Stimulated activated CD4-positive, alpha-beta T cell treated with anti-CD3 and anti-CD28 coated beads, Interleukin-15, amount 100 ng/mL, for 1 hour (primary cell): ENCODE results near the gene PXN.

Experiments used
- DNase-seq, 2 donors: peaks; one replicate each; pipeline ENCODE4 v3.0.0-alpha.2; 2020; ENCODE audit warnings: low read depth in 1 of 2, low spot score in 1 of 2

Gene PXN

DNA sequence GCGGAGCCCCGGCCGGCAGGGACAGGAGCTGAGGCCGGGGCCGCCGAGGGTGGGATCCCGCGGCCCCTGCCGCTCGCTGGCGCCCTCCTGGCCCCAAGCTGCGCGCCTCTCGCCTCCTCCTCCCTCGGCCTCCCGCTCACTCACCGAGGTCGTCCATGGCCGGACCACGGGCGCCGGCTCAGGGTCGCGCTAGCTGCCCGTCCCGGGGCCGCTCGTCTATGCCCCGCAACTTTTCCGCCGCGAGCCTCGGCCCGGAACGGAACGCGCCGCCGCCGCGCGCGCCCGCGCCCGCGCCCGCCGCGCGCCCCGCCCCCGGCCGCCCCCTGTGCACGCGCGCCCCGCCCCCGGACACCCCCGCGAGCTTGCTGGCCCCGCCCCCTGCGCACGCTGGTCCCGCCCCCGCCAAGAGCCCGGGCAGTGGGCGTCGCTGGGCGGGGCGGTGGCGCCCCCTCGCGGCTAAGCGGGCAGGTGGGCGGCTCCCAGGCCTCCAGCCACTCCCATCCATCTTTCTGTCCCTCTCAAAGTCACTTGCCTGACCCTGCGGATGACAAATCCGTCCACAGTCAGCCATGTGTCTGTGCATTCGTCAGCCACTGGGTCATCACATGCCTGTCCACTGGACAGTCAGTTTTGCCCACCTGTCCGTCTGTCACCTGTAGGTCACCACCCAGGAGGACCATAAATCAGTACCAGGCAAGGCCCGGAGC lies at the start of gene PXN:
Gene PXN (minus strand): TSS at position 258 of the 707 bp plus-strand sequence. CDS start 101 bp downstream, at position 157.
- DNase-seq: peak; percentile 88 to 90

GRCh38 chr12:120314220-120314619 lies 48.7 kb upstream of the PXN start:
- no peak for DNase-seq

- DNase-seq: peak; percentile 71 to 75
Observed at GRCh38 chr12:120301962-120302815, 36.7 kb upstream of the PXN start, which contains the start of gene SIRT4. SIRT4 (plus strand) TSS chr12:120302321; CDS start chr12:120303562, 1,241 bp downstream.

DNA sequence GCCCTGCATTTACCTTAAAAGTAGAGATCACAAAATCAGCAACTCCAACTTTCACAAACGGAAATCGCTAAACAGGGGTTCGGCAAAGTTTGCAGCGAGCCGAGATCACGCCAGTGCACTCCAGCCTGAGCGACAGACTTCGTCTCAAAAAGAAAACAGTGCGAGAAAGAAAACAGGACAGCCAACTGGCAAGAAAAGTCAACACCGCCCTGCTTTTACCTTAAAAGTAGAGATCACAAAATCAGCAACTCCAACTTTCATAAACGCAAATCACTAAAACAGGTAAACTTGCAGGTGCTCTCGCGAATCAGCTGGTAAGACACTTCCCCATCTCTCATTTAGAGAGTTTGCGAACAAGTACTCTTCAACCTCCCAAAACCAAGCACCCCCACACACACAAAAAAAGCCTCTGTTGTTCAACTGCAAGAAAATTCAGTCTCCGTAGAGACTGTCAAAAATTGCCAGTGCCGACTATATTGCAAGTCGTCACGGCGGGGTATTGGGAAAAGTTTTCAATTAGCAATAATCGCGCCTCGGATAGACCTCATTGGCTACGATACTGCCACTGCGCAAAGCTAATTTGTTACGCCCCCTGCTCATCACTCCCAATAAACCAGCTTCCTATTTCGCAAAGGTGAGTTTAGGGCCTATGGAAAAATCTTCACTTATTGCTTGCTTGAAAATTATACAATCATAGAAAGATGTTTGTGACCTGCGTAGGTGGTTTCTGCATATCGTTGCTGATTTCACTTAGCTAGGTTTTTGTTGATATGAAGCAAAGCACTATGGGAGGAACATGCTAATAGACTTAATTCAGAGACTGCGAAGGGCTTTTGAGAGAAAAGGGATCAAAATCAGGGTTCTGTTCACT lies 27.4 kb upstream of the PXN start, which contains the start of gene RNU4-1:
Gene RNU4-1 (minus strand): TSS at position 577 of the 871 bp plus-strand sequence.
- DNase-seq: peak; percentile 43 to 52

DNA sequence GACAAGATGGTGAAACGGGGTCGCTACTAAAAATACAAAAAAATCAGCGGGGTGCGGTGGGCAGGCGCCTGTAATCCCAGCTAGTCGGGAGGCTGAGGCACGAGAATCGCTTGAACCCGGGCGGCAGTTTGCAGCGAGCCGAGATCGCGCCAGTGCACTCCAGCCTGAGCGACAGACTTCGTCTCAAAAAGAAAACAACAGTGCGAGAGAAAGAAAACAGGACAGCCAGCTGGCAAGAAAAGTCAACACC lies 26.8 kb upstream of the PXN start:
- DNase-seq: no peak

GRCh38 chr12:120290609-120291305 lies 25.2 kb upstream of the PXN start:
- DNase-seq: peak in 1 of 2 donors; percentile 13

DNA sequence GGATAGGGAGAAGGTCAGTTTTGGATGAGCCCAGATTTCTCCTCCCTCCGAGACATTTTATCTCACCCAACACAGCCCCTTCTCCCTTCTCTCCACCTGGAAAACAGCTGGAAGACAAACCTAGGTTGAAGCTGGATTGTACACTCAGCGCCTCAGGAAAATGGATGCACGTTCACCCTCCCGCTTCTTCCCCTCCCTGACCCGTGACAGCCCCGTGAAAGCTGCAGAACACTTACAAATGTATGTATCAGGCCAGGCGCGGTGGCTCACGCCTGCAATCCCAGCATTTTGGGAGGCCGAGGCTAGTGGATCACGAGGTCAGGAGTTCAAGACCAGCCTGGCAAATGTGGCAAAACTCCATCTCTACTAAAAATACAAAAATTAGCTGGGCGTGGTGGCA lies 22.0 kb upstream of the PXN start:
- DNase-seq: no peak

- no peak for DNase-seq
Observed at GRCh38 chr12:120286768-120287490, 21.4 kb upstream of the PXN start.

GRCh38 chr12:120284381-120284780 lies 18.9 kb upstream of the PXN start:
- DNase-seq: no peak

- DNase-seq: no peak
Observed at GRCh38 chr12:120283318-120283717, 17.8 kb upstream of the PXN start.

DNA sequence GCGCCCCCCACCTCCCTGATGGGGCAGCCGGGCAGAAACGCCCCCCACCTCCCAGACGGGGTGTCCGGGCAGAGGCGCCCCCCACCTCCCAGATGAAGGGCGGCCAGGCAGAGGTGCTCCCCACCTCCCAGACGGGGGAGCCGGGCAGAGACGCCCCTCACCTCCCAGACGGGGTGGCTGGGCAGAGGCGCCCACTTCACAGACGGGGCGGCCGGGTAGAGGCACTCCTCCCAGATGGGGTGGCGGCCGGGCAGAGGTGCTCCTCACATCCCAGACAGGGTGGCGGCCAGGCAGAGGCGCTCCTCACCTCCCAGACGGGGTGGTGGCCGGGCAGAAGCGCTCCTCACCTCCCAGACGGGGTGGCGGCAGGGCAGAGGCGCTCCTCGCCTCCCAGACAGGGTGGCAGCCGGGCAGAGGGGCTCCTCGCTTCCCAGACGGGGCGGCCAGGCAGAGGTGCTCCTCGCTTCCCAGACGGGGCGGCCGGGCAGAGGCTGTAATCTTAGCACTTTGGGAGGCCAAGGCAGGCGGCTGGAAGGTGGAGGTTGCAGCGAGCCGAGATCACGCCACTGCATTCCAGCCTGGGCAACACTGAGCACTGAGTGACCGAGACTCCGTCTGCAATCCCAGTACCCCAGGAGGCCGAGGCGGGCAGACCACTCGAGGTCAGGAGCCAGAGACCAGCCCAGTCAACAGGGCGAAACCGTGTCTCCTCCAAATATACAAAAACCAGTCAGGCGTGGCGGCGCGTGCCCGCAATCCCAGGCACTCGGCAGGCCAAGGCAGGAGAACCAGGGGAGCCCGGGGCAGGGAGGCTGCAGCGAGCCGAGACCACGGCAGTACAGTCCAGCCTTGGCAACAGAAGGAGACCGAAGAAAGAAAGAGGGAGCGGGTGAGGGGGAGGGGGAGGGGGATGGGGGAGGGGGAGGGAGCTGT lies 12.9 kb upstream of the PXN start:
- no peak for DNase-seq

- no peak for DNase-seq
Observed at GRCh38 chr12:120276734-120277133, 11.2 kb upstream of the PXN start.

- no peak for DNase-seq
Observed at GRCh38 chr12:120267736-120268135, 2.2 kb upstream of the PXN start.

DNA sequence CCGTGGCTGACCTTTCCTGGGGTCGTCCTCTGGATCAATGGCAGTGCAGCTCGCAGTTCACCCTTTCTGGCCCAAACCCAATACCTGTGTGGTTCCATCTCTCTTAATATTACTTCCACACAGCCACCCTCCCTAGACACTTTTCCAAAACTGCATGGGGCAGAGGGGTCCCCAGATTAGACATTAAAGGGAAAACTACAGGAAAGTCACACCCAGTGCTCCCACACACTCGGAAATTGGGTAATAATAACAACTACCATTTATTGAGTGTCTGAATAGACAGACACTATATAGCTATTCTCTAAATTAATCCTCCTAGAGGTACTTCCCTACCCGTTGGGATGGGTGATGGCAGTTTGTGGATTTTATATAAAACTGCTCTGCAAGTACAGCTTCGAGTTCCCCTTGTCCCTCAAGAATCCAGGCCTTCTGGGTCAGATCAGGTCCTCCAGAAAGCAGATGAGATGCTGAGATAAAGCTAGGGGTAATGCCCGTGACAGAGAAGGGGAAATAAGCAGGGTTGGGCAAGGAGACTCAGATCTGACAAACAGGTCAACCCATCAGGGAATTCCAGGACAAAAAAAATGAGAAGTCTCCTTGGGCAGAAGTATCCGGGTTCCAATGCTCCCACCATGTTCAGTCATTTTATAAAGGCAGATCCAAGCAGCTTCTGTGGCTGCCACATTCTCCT lies 795 bp upstream of the PXN start:
- no peak for DNase-seq

DNA sequence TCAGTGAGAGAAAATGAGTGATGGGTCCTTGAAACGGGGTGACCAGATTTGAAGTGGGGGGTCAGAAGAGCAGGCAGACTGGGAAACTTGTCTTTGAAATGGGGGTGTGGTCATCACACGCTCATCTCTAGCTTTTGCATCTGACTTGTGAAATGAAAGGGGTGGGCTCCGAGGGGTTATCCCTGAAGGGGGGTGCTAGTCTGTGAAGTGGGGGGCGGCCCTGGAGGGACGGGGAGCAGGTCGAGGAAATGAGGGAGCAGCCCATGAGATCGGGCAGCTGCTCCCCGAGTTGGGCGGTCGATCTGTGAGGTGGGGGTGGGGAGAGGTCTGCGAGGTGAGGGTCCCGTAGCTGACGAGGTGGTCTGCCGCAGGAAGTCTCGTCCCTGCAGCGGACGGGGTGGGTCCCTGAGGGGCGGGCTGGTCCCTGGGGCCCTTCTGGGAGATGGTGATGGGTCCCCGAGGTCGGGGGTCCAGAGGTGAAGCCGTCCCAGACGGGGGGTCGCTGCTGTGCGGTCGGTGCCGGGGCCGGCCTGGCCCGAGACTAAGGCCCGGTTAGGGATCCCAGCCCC lies 542 bp downstream of the PXN start:
- DNase-seq: no peak

- no peak for DNase-seq
Observed at GRCh38 chr12:120264086-120264903, 1.2 kb downstream of the PXN start.

GRCh38 chr12:120263748-120264085 lies 1.8 kb downstream of the PXN start:
- DNase-seq: no peak
